Thyroid gland (tissue), 4 donors: ENCODE data around the gene ZPBP2.

Experiments
- CTCF ChIP-seq, 6 experiments: fragments of 200-600 bp in 3 of 6; fragments of 450-650 bp in 3 of 6; sonication (generic) in 3 of 6; IDR thresholded peaks; one replicate each; pipeline ENCODE4 v1.5.1; 2016 to 2019; ENCODE audit warnings: antibody characterized with exemption in 6 of 6, mild to moderate bottlenecking in 2 of 6, inconsistent platforms in 1 of 6, moderate library complexity in 1 of 6
- POLR2A ChIP-seq, 2 donors: fragments of 450-650 bp; IDR thresholded peaks; one replicate each; pipeline ENCODE4 v1.6.1; 2017; ENCODE audit warnings: antibody characterized with exemption in 2 of 2, mild to moderate bottlenecking in 2 of 2, moderate library complexity in 1 of 2

DNA sequence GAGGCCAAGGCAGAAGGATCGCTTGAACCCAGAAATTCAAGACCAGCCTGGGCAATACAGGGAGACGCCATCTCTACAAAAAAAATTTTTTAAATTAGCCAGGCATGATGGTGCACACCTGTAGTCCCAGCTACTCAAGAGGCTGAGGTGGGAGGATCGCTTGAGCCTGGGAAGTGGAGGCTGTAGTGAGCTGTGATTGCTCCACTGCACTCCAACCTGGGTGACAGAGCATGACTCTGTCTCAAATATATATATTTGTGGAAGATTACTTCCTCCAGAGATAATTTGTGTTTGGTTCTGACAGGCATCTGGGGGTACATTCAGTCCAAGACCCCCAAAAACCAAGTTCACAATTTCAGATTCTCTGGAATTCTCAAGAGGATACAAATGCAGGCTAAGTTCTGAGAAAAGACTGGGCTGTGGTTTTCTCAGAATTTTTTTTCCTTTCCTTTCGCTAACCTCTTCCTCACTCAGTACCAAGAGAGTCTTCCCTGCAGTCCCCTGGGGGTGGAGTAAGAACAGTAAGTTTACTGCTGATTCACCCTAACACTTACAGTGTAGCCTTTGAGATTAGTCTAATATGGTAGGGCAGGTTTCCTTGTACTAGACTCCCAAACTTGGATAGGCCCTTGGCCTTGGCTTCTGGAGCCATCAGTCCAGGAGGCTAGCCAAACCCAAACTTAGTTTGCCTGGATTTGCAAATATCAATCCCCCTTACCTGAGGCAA lies 35.3 kb downstream of the ZPBP2 start:
- TF ChIP-seq CTCF (IDR thresholded peaks at IDR 0.05) = no peak
- TF ChIP-seq POLR2A (IDR thresholded peaks at IDR 0.05) = no peak
